IPS-18a (cell line): ENCODE data around the gene CUL7.
A peak's percentile ranks its signal among the peaks of the same experiment; 100 is the strongest.

Experiments
- H3K27ac ChIP-seq: one replicate; pipeline ENCODE4 v1.5.1; 2013; ENCODE audit warnings: low read length
- H3K27me3 ChIP-seq: one replicate; pipeline ENCODE4 v1.6.1; 2013; ENCODE audit warnings: mild to moderate bottlenecking, low read length; ENCODE audit not compliant: control insufficient read depth, insufficient read depth
- H3K36me3 ChIP-seq: one replicate; pipeline ENCODE4 v1.6.1; 2013; ENCODE audit warnings: low read depth, low read length; ENCODE audit not compliant: control insufficient read depth
- H3K4me1 ChIP-seq: one replicate; pipeline ENCODE4 v1.6.1; 2013; ENCODE audit warnings: low read depth, low read length; ENCODE audit not compliant: control insufficient read depth
- H3K4me3 ChIP-seq: one replicate; pipeline ENCODE4 v1.5.1; 2013; ENCODE audit warnings: low read length
- H3K9ac ChIP-seq: one replicate; pipeline ENCODE4 v1.6.1; 2013; ENCODE audit warnings: mild to moderate bottlenecking, low read length, moderate library complexity
- H3K9me3 ChIP-seq: one replicate; pipeline ENCODE4 v1.6.1; 2013; ENCODE audit warnings: low read depth, low read length; ENCODE audit not compliant: control insufficient read depth

CUL7 gene

GRCh38 chr6:43053545-43054205 lies at the start of gene CUL7:
Gene CUL7 (minus strand): TSS chr6:43053851. CDS start chr6:43052788, 1,063 bp downstream.
- H3K36me3 ChIP-seq: peaks cover 14% of the 10 kb centered on the region
- H3K27me3 ChIP-seq: no peaks in the 10 kb centered on the region
- H3K9ac ChIP-seq: peak within 1 kb of the TSS; percentile 90
- peak within 1 kb of the TSS; percentile 79 for H3K4me3 ChIP-seq
- peaks cover 12% of the 10 kb centered on the region for H3K4me1 ChIP-seq
- H3K27ac ChIP-seq: peak within 1 kb of the TSS; percentile 63
- no peaks in the 10 kb centered on the region for H3K9me3 ChIP-seq

GRCh38 chr6:43101497-43101896 lies 47.8 kb upstream of the CUL7 start:
- no peaks in the 10 kb centered on the region for H3K27me3 ChIP-seq
- H3K9me3 ChIP-seq: no peaks in the 10 kb centered on the region
- H3K4me1 ChIP-seq: peaks cover 25% of the 10 kb centered on the region
- no peak overlapping the region for H3K27ac ChIP-seq
- no peaks in the 10 kb centered on the region for H3K36me3 ChIP-seq
- no peak overlapping the region for H3K9ac ChIP-seq
- no peak overlapping the region for H3K4me3 ChIP-seq

- H3K9ac ChIP-seq: no peak overlapping the region
- no peaks in the 10 kb centered on the region for H3K36me3 ChIP-seq
- no peaks in the 10 kb centered on the region for H3K9me3 ChIP-seq
- H3K27me3 ChIP-seq: no peaks in the 10 kb centered on the region
- peaks cover 27% of the 10 kb centered on the region for H3K4me1 ChIP-seq
- no peak overlapping the region for H3K27ac ChIP-seq
- H3K4me3 ChIP-seq: no peak overlapping the region
Measured at GRCh38 chr6:43097502-43097901, 43.9 kb upstream of the CUL7 start.

GRCh38 chr6:43097098-43097489 lies 43.4 kb upstream of the CUL7 start:
- no peaks in the 10 kb centered on the region for H3K27me3 ChIP-seq
- H3K4me3 ChIP-seq: no peak overlapping the region
- no peaks in the 10 kb centered on the region for H3K9me3 ChIP-seq
- H3K4me1 ChIP-seq: peaks cover 27% of the 10 kb centered on the region
- no peak overlapping the region for H3K9ac ChIP-seq
- H3K27ac ChIP-seq: no peak overlapping the region
- no peaks in the 10 kb centered on the region for H3K36me3 ChIP-seq

DNA sequence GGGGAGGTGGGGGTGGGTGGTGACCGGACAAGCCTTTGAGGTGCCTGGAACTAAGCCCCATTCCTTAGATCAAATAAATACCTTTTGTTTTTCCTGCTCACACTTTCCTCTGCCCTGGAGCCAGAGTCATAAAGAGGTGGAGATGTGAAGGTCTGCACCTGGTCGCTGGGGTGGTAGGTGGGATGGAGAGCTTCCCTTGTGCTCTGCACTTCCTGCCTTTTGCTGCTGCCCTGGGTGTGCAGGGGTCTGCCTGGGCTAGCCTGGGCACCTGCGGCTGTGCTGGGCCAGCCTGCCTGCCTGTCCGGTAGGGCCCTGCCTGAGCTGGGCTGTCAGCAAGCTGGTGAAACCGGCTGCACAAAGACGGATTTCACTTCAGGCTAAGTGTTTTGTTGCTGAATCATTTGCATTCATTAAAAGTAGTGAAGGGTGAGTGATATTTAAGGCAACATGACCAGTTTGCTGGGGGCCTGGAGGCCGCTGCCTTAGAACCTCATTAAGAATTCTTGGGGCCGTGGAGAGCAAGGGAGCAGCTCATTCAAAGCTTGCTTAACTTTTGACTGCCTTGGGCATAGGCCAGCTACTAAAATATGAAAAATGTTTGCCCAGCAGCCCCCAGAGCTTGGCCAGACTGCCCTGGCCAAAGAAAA lies 42.9 kb upstream of the CUL7 start:
- no peaks in the 10 kb centered on the region for H3K9me3 ChIP-seq
- H3K4me3 ChIP-seq: no peak overlapping the region
- no peaks in the 10 kb centered on the region for H3K36me3 ChIP-seq
- peaks cover 27% of the 10 kb centered on the region for H3K4me1 ChIP-seq
- H3K9ac ChIP-seq: no peak overlapping the region
- H3K27me3 ChIP-seq: no peaks in the 10 kb centered on the region
- no peak overlapping the region for H3K27ac ChIP-seq

DNA sequence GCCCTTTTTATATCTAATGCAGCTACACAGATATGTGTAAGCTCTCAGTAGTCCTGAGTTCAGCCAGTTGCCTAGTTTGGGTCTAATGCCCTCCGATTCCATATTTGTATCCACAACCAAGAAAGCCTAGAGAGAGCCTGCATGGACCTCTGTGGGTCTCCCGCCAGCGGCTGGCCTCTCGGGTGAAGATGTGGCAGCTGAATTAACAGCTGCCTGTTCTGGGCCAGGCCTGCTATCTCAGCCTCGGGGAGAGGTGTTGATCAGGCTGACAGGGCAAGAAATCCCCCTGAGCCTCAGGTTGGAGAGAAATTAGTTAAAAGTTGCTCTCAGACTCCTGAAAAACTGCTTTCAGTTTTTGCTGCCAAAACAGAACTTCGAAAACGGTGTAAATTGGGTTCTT lies 42.3 kb upstream of the CUL7 start:
- H3K36me3 ChIP-seq: no peaks in the 10 kb centered on the region
- no peak overlapping the region for H3K27ac ChIP-seq
- H3K27me3 ChIP-seq: no peaks in the 10 kb centered on the region
- no peak overlapping the region for H3K4me3 ChIP-seq
- no peaks in the 10 kb centered on the region for H3K9me3 ChIP-seq
- peaks cover 32% of the 10 kb centered on the region for H3K4me1 ChIP-seq
- H3K9ac ChIP-seq: no peak overlapping the region

GRCh38 chr6:43093436-43094289 lies 40.0 kb upstream of the CUL7 start:
- H3K36me3 ChIP-seq: no peaks in the 10 kb centered on the region
- peaks cover 54% of the 10 kb centered on the region for H3K4me1 ChIP-seq
- no peak overlapping the region for H3K9ac ChIP-seq
- H3K9me3 ChIP-seq: no peaks in the 10 kb centered on the region
- no peak overlapping the region for H3K27ac ChIP-seq
- no peaks in the 10 kb centered on the region for H3K27me3 ChIP-seq
- no peak overlapping the region for H3K4me3 ChIP-seq

DNA sequence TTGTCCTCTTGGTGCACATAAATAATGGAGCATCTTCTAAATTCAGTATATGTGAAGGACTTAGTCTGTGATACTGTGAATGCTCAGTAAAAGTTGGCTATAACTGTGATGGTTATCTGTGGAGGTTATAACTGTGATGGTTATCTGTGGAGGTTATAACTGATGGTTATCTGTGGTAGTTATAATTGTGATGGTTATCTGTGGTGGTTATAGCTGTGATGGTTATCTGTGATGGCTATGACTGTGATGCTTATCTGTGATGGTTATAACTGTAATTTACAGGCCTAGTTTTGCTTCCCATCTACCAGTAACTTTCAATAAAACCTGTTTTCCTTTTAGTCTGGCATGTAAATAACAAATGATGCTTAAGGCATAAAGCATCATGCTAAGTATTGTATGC lies 39.0 kb upstream of the CUL7 start:
- no peak overlapping the region for H3K27ac ChIP-seq
- peaks cover 56% of the 10 kb centered on the region for H3K4me1 ChIP-seq
- no peak overlapping the region for H3K9ac ChIP-seq
- H3K27me3 ChIP-seq: no peaks in the 10 kb centered on the region
- H3K36me3 ChIP-seq: no peaks in the 10 kb centered on the region
- no peak overlapping the region for H3K4me3 ChIP-seq
- no peaks in the 10 kb centered on the region for H3K9me3 ChIP-seq

DNA sequence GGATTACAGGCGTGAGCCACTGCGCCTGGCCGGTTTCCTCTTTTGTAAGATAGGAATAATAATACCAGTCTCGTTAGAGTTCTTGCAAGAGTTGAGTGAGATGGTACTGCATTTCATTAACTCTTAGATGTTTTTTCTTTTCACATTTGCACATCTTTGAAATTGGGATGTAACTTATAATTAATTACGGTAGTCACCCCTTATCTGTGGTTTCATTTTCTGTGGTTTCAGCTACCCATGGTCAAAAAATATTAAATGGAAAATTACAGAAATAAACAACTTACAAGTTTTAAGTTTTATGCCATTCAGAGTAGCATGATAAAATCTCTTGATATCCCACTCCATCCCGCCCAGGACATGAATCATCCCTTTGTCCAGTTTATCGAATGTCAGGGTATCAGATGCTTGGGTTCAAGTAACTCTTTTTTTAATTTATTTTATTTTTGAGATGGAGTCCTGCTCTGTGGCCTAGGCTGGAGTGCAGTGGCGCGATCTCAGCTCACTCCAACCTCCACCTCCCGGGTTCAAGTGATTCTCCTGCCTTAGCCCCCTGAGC lies 37.9 kb upstream of the CUL7 start:
- H3K9me3 ChIP-seq: no peaks in the 10 kb centered on the region
- H3K36me3 ChIP-seq: no peaks in the 10 kb centered on the region
- H3K27me3 ChIP-seq: no peaks in the 10 kb centered on the region
- H3K4me3 ChIP-seq: no peak overlapping the region
- H3K9ac ChIP-seq: no peak overlapping the region
- H3K27ac ChIP-seq: no peak overlapping the region
- H3K4me1 ChIP-seq: peaks cover 48% of the 10 kb centered on the region

DNA sequence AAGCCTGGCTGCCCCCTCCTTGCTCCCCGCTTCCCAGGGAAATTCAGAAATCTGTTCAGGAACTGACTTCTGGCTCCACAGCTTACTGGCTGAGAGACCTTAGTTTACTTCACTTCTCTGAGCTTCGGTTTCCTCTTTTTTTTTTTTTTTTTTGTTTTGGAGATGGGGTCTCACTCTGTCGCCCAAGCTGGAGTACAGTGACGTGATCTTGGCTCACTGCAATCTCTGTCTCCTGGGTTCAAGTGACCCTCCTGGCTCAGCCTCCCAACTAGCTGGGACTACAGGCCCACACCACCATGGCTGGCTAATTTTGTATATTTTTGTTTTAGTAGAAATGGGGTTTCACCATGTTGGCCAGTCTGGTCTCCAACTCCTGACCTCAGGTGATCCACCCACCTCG lies 37.4 kb upstream of the CUL7 start:
- H3K27me3 ChIP-seq: no peaks in the 10 kb centered on the region
- H3K27ac ChIP-seq: peak overlapping the region; percentile 56
- H3K9ac ChIP-seq: no peak overlapping the region
- H3K4me1 ChIP-seq: peaks cover 43% of the 10 kb centered on the region
- no peaks in the 10 kb centered on the region for H3K36me3 ChIP-seq
- peak overlapping the region; percentile 46 for H3K4me3 ChIP-seq
- H3K9me3 ChIP-seq: no peaks in the 10 kb centered on the region

DNA sequence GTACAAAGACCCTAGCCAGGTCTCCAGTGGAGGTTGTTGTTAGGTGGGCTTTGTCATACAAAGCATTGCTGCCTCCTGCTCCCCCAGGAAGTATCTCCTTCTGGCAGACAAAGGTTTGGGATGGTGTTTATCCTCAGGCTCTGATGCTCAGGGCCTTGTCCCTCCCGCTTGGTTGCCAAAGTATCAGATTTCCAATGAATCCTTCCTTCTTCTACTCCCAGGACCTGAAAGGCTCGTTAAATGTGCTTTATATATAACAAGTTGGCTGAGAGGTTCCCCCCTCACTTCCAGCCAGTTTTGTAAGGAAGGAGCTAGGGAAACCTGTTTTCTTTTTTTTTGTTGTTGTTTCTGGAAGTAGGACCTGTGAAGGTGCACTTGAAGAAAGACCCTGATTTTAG lies 36.9 kb upstream of the CUL7 start:
- no peaks in the 10 kb centered on the region for H3K9me3 ChIP-seq
- H3K9ac ChIP-seq: peak overlapping the region; percentile 31

More for the DNA sequence above, 36.9 kb upstream of the CUL7 start:
- Histone ChIP-seq H3K27ac (peak overlapping the region; percentile 56), H3K27me3 (no peaks in the 10 kb centered on the region), H3K36me3 (no peaks in the 10 kb centered on the region), H3K4me1 (peaks cover 39% of the 10 kb centered on the region), H3K4me3 (peak overlapping the region; percentile 46)
